Stomach (tissue), 4 donors: ENCODE measurements around the gene ARHGEF12.

Source experiments
- CTCF ChIP-seq, 7 experiments: fragments of 450-650 bp in 4 of 7; fragments of 200-600 bp in 3 of 7; sonication (generic) in 3 of 7; IDR thresholded peaks; one replicate each; pipeline ENCODE4 v1.5.1; 2016 to 2019; ENCODE audit warnings: antibody characterized with exemption in 7 of 7, control low read depth in 2 of 7, mild to moderate bottlenecking in 1 of 7
- POLR2A ChIP-seq, 4 donors: fragments of 450-650 bp; IDR thresholded peaks; one replicate each; pipeline ENCODE4 v1.6.1; 2016; ENCODE audit warnings: antibody characterized with exemption in 4 of 4, control low read depth in 2 of 4, mild to moderate bottlenecking in 1 of 4, moderate library complexity in 1 of 4

GRCh38 chr11:120342226-120342625 lies 6.0 kb downstream of the ARHGEF12 start:
- TF ChIP-seq POLR2A (IDR thresholded peaks at IDR 0.05) (no peak), CTCF (IDR thresholded peaks at IDR 0.05) (no peak)
